ENCODE data around the gene PDZD8.

GRCh38 chr10:117268907-117269306 lies 106.3 kb downstream of the PDZD8 start:
- TF ChIP-seq CTCF (optimal IDR thresholded peaks at IDR 0.05 in 1 of 3, IDR thresholded peaks at IDR 0.05 in 1 of 3, conservative IDR thresholded peaks at IDR 0.05 in 1 of 3; ENCODE audit: extremely low read depth in 1 of 3, insufficient read depth in 2 of 3, low read length in 3 of 3) (no peak), EZH2 (IDR thresholded peaks at IDR 0.05; ENCODE audit: low read length) (no peak)
